Endothelial cell of umbilical vein (primary cell): ENCODE results near the gene CCL1. TPM values are rescaled to one million over a fixed set of nuclear protein-coding genes. Genes with fewer than 3 reads are reported as not detected.

Experiments used
- BruUV-seq: library from RNA; stranded (reverse); fragments of 400-500 nt; replicated peaks from 2 replicates; lab custom pipeline; 2021; lab: Mats Ljungman, UMichigan
- CTCF ChIA-PET: fragments of 300-600, 350-600 bp; sonication (Branson Sonifier 250); formaldehyde crosslinking; loops from one replicate; lab custom pipeline; 2021; ENCODE audit warnings: antibody characterized with exemption, inconsistent platforms; lab: Charles Lee
- POLR2A ChIA-PET: fragments of 300-600, 350-600 bp; sonication (Branson Sonifier 250); formaldehyde crosslinking; loops from one replicate; lab custom pipeline; 2021; ENCODE audit warnings: antibody characterized with exemption, inconsistent platforms; lab: Charles Lee
- DNase-seq: peaks from one replicate; pipeline ENCODE4 v3.0.0-alpha.2; 2011; ENCODE audit warnings: low read depth, low spot score
- FAIRE-seq: peaks from 2 replicates; lab custom pipeline; 2011; peaks lifted over from hg19 to GRCh38; lab: Jason Lieb, UNC
- H2AFZ ChIP-seq: 2 replicates; pipeline ENCODE4 v1.6.0; 2012; ENCODE audit warnings: low read depth, low read length, control low read depth, inconsistent platforms
- H3K27ac ChIP-seq: 2 replicates; pipeline ENCODE4 v1.5.1; 2011; ENCODE audit warnings: low read depth, mild to moderate bottlenecking, control low read depth, low read length, moderate library complexity; ENCODE audit not compliant: insufficient read depth
- H3K27me3 ChIP-seq, 2 experiments: 2 replicates each; pipeline versions ENCODE4 v1.6.0 to v1.6.1; 2011; ENCODE audit warnings: low read length in 2 of 2, mixed read lengths in 1 of 2; ENCODE audit not compliant: control insufficient read depth in 2 of 2, insufficient read depth in 2 of 2
- H3K36me3 ChIP-seq, 2 experiments: 2 replicates in 1 of 2; 3 replicates in 1 of 2; pipeline ENCODE4 v1.5.1; 2011; ENCODE audit warnings: low read length in 2 of 2, mild to moderate bottlenecking in 1 of 2, moderate library complexity in 1 of 2; ENCODE audit not compliant: control insufficient read depth in 2 of 2, insufficient read depth in 2 of 2; ENCODE audit errors: extremely low read depth in 1 of 2
- H3K4me1 ChIP-seq: 3 replicates; pipeline ENCODE4 v1.5.1; 2011; ENCODE audit warnings: mild to moderate bottlenecking, low read length; ENCODE audit not compliant: control insufficient read depth, insufficient read depth; ENCODE audit errors: extremely low read depth
- H3K4me2 ChIP-seq: 2 replicates; pipeline ENCODE4 v1.6.1; 2011; ENCODE audit warnings: low read length, control low read depth, mixed read lengths; ENCODE audit not compliant: insufficient read depth
- H3K4me3 ChIP-seq, 3 experiments: fragments of 200-600 bp in 1 of 3; sonication (generic), shearing (Covaris generic) in 1 of 3; replicated peaks in 1 of 3; 2 replicates each; pipeline ENCODE4 v1.5.1; 2011 to 2016; ENCODE audit warnings: control low read depth in 3 of 3, low read length in 3 of 3, mild to moderate bottlenecking in 2 of 3, inconsistent platforms in 1 of 3, low read depth in 1 of 3, moderate library complexity in 1 of 3; ENCODE audit not compliant: insufficient read depth in 1 of 3
- H3K79me2 ChIP-seq: 2 replicates; pipeline ENCODE4 v1.6.0; 2012; ENCODE audit warnings: low read length, inconsistent platforms; ENCODE audit not compliant: control insufficient read depth, insufficient read depth
- H3K9ac ChIP-seq: replicated peaks from 2 replicates; pipeline ENCODE3; 2011; ENCODE audit warnings: low read length, control low read depth; ENCODE audit not compliant: insufficient read depth; ENCODE audit errors: extremely low read depth
- H3K9me1 ChIP-seq: replicated peaks from 3 replicates; pipeline ENCODE4 v1.6.0; 2011; ENCODE audit warnings: mild to moderate bottlenecking, low read length; ENCODE audit not compliant: control insufficient read depth, insufficient read depth; ENCODE audit errors: extremely low read depth
- H3K9me3 ChIP-seq: replicated peaks from 2 replicates; pipeline ENCODE4 v1.5.1; 2012; ENCODE audit warnings: low read length, inconsistent platforms; ENCODE audit not compliant: control insufficient read depth, insufficient read depth
- H4K20me1 ChIP-seq: replicated peaks from 2 replicates; pipeline ENCODE3; 2011; ENCODE audit warnings: mild to moderate bottlenecking, low read length; ENCODE audit not compliant: control insufficient read depth, insufficient read depth; ENCODE audit errors: extremely low read depth
- CTCF ChIP-seq, 2 donors: IDR thresholded peaks; 1 replicate in 1 of 2; 2 replicates in 1 of 2; pipeline ENCODE4 v1.5.1; 2011; ENCODE audit warnings: low read length in 2 of 2, mild to moderate bottlenecking in 2 of 2, moderate library complexity in 2 of 2, control low read depth in 1 of 2, inconsistent platforms in 1 of 2, low read depth in 1 of 2; ENCODE audit not compliant: insufficient read depth in 1 of 2; ENCODE audit errors: extremely low read depth in 1 of 2
- EZH2 ChIP-seq: IDR thresholded peaks from 2 replicates; pipeline ENCODE4 v1.6.1; 2012; ENCODE audit warnings: borderline replicate concordance, low read depth, mild to moderate bottlenecking, moderate library complexity, low read length, inconsistent platforms; ENCODE audit not compliant: severe bottlenecking
- FOS ChIP-seq: IDR thresholded peaks from 2 replicates; pipeline ENCODE4 v1.6.1; 2011; ENCODE audit warnings: mild to moderate bottlenecking, low read length, moderate library complexity, borderline replicate concordance; ENCODE audit not compliant: insufficient read depth
- GATA2 ChIP-seq: IDR thresholded peaks from 2 replicates; pipeline ENCODE4 v1.7.0; 2011; ENCODE audit warnings: low read depth, mild to moderate bottlenecking, moderate library complexity, mixed read lengths, low read length; ENCODE audit not compliant: insufficient read length, insufficient read depth
- JUN ChIP-seq: IDR thresholded peaks from 2 replicates; pipeline ENCODE4 v1.6.1; 2011; ENCODE audit warnings: borderline replicate concordance, low read depth; ENCODE audit not compliant: insufficient read length, insufficient read depth
- MYC ChIP-seq: IDR thresholded peaks from one replicate; pipeline ENCODE4 v1.6.1; 2011; ENCODE audit warnings: mild to moderate bottlenecking, low read depth, low read length
- POLR2A ChIP-seq: IDR thresholded peaks from 2 replicates; pipeline ENCODE4 v1.6.1; 2012; ENCODE audit warnings: low read depth, mild to moderate bottlenecking, control low read depth, low read length
- POLR2AphosphoS5 ChIP-seq: IDR thresholded peaks from 2 replicates; pipeline ENCODE4 v1.6.1; 2012; ENCODE audit warnings: low read depth, mild to moderate bottlenecking, control low read depth, low read length, moderate library complexity; ENCODE audit not compliant: insufficient read depth
- dilution Hi-C: fragments of 300-500 bp; cut with MboI; formaldehyde crosslinking; loops from one replicate; pipeline ENCODE4 v1.15.0; 2019; ENCODE audit warnings: low sequenced_read_pairs; ENCODE audit not compliant: extremely low pct_ligation_motif_present
- intact Hi-C: fragments of 100-400 bp; cut with micrococcal nuclease; formaldehyde crosslinking; loops from one replicate; pipeline ENCODE4 v1.10.0; 2022
- polyA plus RNA-seq, 4 experiments: library from polyadenylated mRNA; depleted of rRNA in 3 of 4; stranded (reverse) in 3 of 4; unstranded in 1 of 4; fragments of >200 nt; gene quantifications; 2 replicates each; pipeline versions ENCODE4 v1.2.1 to v1.2.3, GENCODE V29; 2011 to 2012; ENCODE audit warnings: missing spikeins in 1 of 4
- total RNA-seq: library from RNA; stranded (reverse); gene quantifications from 2 replicates; pipeline ENCODE4 v1.2.3, GENCODE V29; 2021
- TF ChIP-seq, protein P1 (sequence below): IDR thresholded peaks from 2 replicates; pipeline ENCODE4 v1.6.1; 2011; ENCODE audit not compliant: insufficient read depth, insufficient read length

Gene CCL1
- total and polyA plus RNA-seq, 2 donors (not counting 3 experiments of a cell fraction or from before 2014, with no cell fraction given): not detected

GRCh38 chr17:34403006-34403405 is 40.0 kb upstream of the CCL1 start:
- dilution Hi-C loops (no loop called here), intact Hi-C loops (no loop called here)
- Histone ChIP-seq H3K9me1 (no peaks in the 10 kb centered on the region), H3K27ac (no peak overlapping the region), H2AFZ (no peak overlapping the region), H3K9ac (no peak overlapping the region), H3K4me3 (no peak overlapping the region), H3K4me2 (no peak overlapping the region), H4K20me1 (no peaks in the 10 kb centered on the region), H3K9me3 (no peaks in the 10 kb centered on the region), H3K27me3 (peaks cover 2% of the 10 kb centered on the region in 2 experiments), H3K79me2 (no peaks in the 10 kb centered on the region), H3K36me3 (no peaks in the 10 kb centered on the region), H3K4me1 (no peaks in the 10 kb centered on the region)
- no TSS peak for BruUV-seq
- no peak for DNase-seq
- TF ChIP-seq CTCF (IDR thresholded peaks at IDR 0.05; ENCODE audit: extremely low read depth in 1 of 2, insufficient read depth in 1 of 2, low read depth in 1 of 2, low read length in 2 of 2) (no peak), FOS (no peak), MYC (no peak), EZH2 (no peak), GATA2 (no peak), POLR2A (no peak), JUN (no peak), POLR2AphosphoS5 (no peak)
- TF ChIP-seq, protein P1, sequence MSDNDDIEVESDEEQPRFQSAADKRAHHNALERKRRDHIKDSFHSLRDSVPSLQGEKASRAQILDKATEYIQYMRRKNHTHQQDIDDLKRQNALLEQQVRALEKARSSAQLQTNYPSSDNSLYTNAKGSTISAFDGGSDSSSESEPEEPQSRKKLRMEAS: no peak
- FAIRE-seq: no peak
- ChIA-PET POLR2A (no interaction called here), CTCF (no interaction called here)
